GM12878 (cell line): ENCODE data around the gene CCDC187. TPM values are rescaled to one million over a fixed set of nuclear protein-coding genes. Genes with fewer than 3 reads are reported as not detected.

ENCODE experiments used
- ATAC-seq: fragments of 200-7000 bp; cut with Tn5 transposase; 3 replicates; pipeline ENCODE4 v1.9.1; 2020; ENCODE audit warnings: mild to moderate bottlenecking, moderate library complexity
- BruUV-seq: library from RNA; stranded (reverse); fragments of 400-500 nt; replicated peaks from 2 replicates; lab custom pipeline; 2021; lab: Mats Ljungman, UMichigan
- CTCF ChIA-PET: fragments of 300-600 bp; sonication (Branson Sonifier 250); formaldehyde crosslinking; extraction: SDS; loops from one replicate; lab custom pipeline; 2021; ENCODE audit warnings: inconsistent platforms; lab: Yijun Ruan, JAX
- POLR2A ChIA-PET: fragments of 350-600 bp; formaldehyde crosslinking; extraction: SDS; loops from one replicate; lab custom pipeline; 2021; ENCODE audit warnings: inconsistent platforms; lab: Charles Lee
- RAD21 ChIA-PET: fragments of 300-600 bp; sonication (Branson Sonifier 250); formaldehyde crosslinking; loops from one replicate; lab custom pipeline; 2023; ENCODE audit warnings: antibody characterized with exemption; ENCODE audit not compliant: unreplicated experiment; lab: Charles Lee
- SMC1A ChIA-PET: fragments of 300-600 bp; sonication (Branson Sonifier 250); formaldehyde crosslinking; loops from one replicate; lab custom pipeline; 2023; ENCODE audit not compliant: unreplicated experiment, uncharacterized antibody; lab: Charles Lee
- DNase-seq: peaks from one replicate; pipeline ENCODE4 v3.0.0-alpha.2; 2011; ENCODE audit warnings: low read depth, low spot score
- FAIRE-seq: peaks from 3 replicates; lab custom pipeline; 2011; peaks lifted over from hg19 to GRCh38; lab: Jason Lieb, UNC
- H2AFZ ChIP-seq: 2 replicates; pipeline ENCODE4 v1.6.0; 2011; ENCODE audit warnings: low read depth, low read length, control low read depth; ENCODE audit not compliant: control insufficient read depth
- H3K27ac ChIP-seq: 2 replicates; pipeline ENCODE4 v1.5.1; 2011; ENCODE audit warnings: control low read depth; ENCODE audit not compliant: control insufficient read depth, insufficient read depth
- H3K27me3 ChIP-seq, 2 experiments: replicated peaks in 1 of 2; 2 replicates each; pipeline versions ENCODE4 v1.6.0 to v1.6.1; 2011; ENCODE audit warnings: low read length in 1 of 2; ENCODE audit not compliant: control insufficient read depth in 2 of 2, insufficient read depth in 2 of 2
- H3K36me3 ChIP-seq, 2 experiments: 2 replicates each; pipeline ENCODE4 v1.5.1; 2011; ENCODE audit warnings: low read length in 1 of 2; ENCODE audit not compliant: control insufficient read depth in 2 of 2, insufficient read depth in 2 of 2
- H3K4me1 ChIP-seq: 2 replicates; pipeline ENCODE4 v1.6.1; 2011; ENCODE audit warnings: mild to moderate bottlenecking, low read length, moderate library complexity, mixed read lengths; ENCODE audit not compliant: control insufficient read depth, insufficient read depth
- H3K4me2 ChIP-seq: 2 replicates; pipeline ENCODE4 v1.6.0; 2011; ENCODE audit warnings: control low read depth; ENCODE audit not compliant: control insufficient read depth, insufficient read depth
- H3K4me3 ChIP-seq: fragments of 200-600 bp; sonication (generic); 2 replicates; pipeline ENCODE4 v1.5.1; 2016
- H3K79me2 ChIP-seq: 2 replicates; pipeline ENCODE4 v1.6.0; 2011; ENCODE audit warnings: low read length; ENCODE audit not compliant: control insufficient read depth, insufficient read depth
- H3K9ac ChIP-seq: 2 replicates; pipeline ENCODE4 v1.8.0; 2011; ENCODE audit warnings: low read length, control low read depth, mixed read lengths; ENCODE audit not compliant: control insufficient read depth, insufficient read depth
- H3K9me3 ChIP-seq: replicated peaks from 3 replicates; pipeline ENCODE4 v1.5.1; 2011; ENCODE audit warnings: mild to moderate bottlenecking, low read length; ENCODE audit not compliant: control insufficient read depth, insufficient read depth
- H4K20me1 ChIP-seq: 2 replicates; pipeline ENCODE4 v1.6.0; 2011; ENCODE audit not compliant: control insufficient read depth, insufficient read depth
- BCL11A ChIP-seq: IDR thresholded peaks from 2 replicates; pipeline ENCODE4 v1.6.1; 2011; ENCODE audit warnings: low read depth, low read length
- BRCA1 ChIP-seq: IDR thresholded peaks from 2 replicates; pipeline ENCODE4 v1.6.1; 2011; ENCODE audit warnings: low read depth, low read length, improper control_type of control experiment
- IKZF2 ChIP-seq, 2 experiments: fragments of 450-650 bp; IDR thresholded peaks; 2 replicates each; pipeline ENCODE4 v1.6.1; 2017; ENCODE audit warnings: mild to moderate bottlenecking in 2 of 2, moderate library complexity in 2 of 2
- NR2C2 ChIP-seq: IDR thresholded peaks from 2 replicates; pipeline ENCODE4 v1.6.1; 2011; ENCODE audit warnings: borderline replicate concordance, low read depth; ENCODE audit not compliant: control insufficient read depth, insufficient read length
- POLR2AphosphoS5 ChIP-seq: IDR thresholded peaks from 2 replicates; pipeline ENCODE4 v1.6.1; 2011; ENCODE audit warnings: mild to moderate bottlenecking, low read length, inconsistent platforms
- RB1 ChIP-seq: fragments of 450-650 bp; formaldehyde crosslinking; IDR thresholded peaks from 2 replicates; pipeline ENCODE4 v1.6.1; 2017; ENCODE audit warnings: mild to moderate bottlenecking, borderline replicate concordance
- RCOR1 ChIP-seq: conservative IDR thresholded peaks from 2 replicates; pipeline ENCODE4 v1.6.1; 2012; ENCODE audit warnings: low read depth, low read length, improper control_type of control experiment
- WGBS: methylation state at CpG from one replicate; pipeline ENCODE4 v1.1.6; 2016; ENCODE audit warnings: low lambda C conversion rate; ENCODE audit not compliant: insufficient replicate concordance, insufficient coverage; ENCODE audit errors: missing lambda C conversion rate; 5-methylcytosine and 5-hydroxymethylcytosine counted together
- in situ Hi-C: fragments of 300-500 bp; cut with MboI; formaldehyde crosslinking; loops from 9 replicates; pipeline ENCODE4 v1.14.3; 2018; ENCODE audit warnings: mixed read lengths
- intact Hi-C: fragments of 100-400 bp; cut with micrococcal nuclease; formaldehyde crosslinking; loops from one replicate; pipeline ENCODE4 v1.14.2; 2022; ENCODE audit not compliant: unreplicated experiment
- polyA plus RNA-seq, 11 experiments: library from polyadenylated mRNA; depleted of rRNA in 4 of 11; unstranded in 6 of 11; stranded (reverse) in 5 of 11; fragments of >200 nt; fragmentation: Nextera tagmentation in 4 of 11; fragmentation: Illumina TruSeq in 1 of 11; extraction: Ambion mirVana in 4 of 11; extraction: Trizol in 1 of 11; gene quantifications; 1 replicate in 1 of 11; 2 replicates in 10 of 11; pipeline versions ENCODE4 v1.2.1 to v1.2.3, GENCODE V29; 2011 to 2016; ENCODE audit warnings: inconsistent platforms in 2 of 11, missing spikeins in 2 of 11, low read depth in 1 of 11
- total RNA-seq, 4 experiments: library from RNA; depleted of rRNA in 3 of 4; stranded (reverse); fragments of >200 nt in 3 of 4; fragmentation: Illumina TruSeq in 1 of 4; extraction: Trizol in 1 of 4; gene quantifications; 2 replicates each; pipeline versions ENCODE4 v1.2.1 to v1.2.3, GENCODE V29; 2013 to 2021
- TF ChIP-seq, protein P1 (sequence below): fragments of 450-650 bp; IDR thresholded peaks from 2 replicates; pipeline ENCODE4 v1.6.1; 2017; ENCODE audit warnings: mild to moderate bottlenecking, moderate library complexity
- TF ChIP-seq, protein P2 (sequence below): fragments of 150-350 bp; IDR thresholded peaks from 2 replicates; pipeline ENCODE4 v1.6.1; 2016; ENCODE audit warnings: low read depth, low read length

CCDC187 gene
- total and polyA plus RNA-seq, 10 of the 15 experiments (the other 5 are each of a cell fraction or from before 2014, with no cell fraction given) = 0.04 to 0.23 (median 0.04) TPM; not detected in 7

GRCh38 chr9:136201174-136201573 lies 102.7 kb downstream of the CCDC187 start:
- intact Hi-C loops = no loop called here
- no peak overlapping the region for H3K4me3 ChIP-seq
- ChIA-PET SMC1A (interaction anchor here (0.9 kb wide), 1 partner anchor 10 kb away, joined by 3 read pairs; no protein-coding TSS in a partner anchor), POLR2A (no interaction called here), RAD21 (no interaction called here), CTCF (no interaction called here)
- no peaks in the 10 kb centered on the region for H3K9me3 ChIP-seq
- H3K4me1 ChIP-seq = 0 out of 2 replicates have a peak, but pooled peaks cover 4% of the 10 kb centered on the region
- 64% methylated on average over 13 of the region's 13 CpGs for WGBS
- no peak overlapping the region for H3K9ac ChIP-seq
- TF ChIP-seq RB1 = no peak
- TF ChIP-seq RCOR1 = no peak
- TF ChIP-seq BRCA1 = no peak
- TF ChIP-seq, protein P1, sequence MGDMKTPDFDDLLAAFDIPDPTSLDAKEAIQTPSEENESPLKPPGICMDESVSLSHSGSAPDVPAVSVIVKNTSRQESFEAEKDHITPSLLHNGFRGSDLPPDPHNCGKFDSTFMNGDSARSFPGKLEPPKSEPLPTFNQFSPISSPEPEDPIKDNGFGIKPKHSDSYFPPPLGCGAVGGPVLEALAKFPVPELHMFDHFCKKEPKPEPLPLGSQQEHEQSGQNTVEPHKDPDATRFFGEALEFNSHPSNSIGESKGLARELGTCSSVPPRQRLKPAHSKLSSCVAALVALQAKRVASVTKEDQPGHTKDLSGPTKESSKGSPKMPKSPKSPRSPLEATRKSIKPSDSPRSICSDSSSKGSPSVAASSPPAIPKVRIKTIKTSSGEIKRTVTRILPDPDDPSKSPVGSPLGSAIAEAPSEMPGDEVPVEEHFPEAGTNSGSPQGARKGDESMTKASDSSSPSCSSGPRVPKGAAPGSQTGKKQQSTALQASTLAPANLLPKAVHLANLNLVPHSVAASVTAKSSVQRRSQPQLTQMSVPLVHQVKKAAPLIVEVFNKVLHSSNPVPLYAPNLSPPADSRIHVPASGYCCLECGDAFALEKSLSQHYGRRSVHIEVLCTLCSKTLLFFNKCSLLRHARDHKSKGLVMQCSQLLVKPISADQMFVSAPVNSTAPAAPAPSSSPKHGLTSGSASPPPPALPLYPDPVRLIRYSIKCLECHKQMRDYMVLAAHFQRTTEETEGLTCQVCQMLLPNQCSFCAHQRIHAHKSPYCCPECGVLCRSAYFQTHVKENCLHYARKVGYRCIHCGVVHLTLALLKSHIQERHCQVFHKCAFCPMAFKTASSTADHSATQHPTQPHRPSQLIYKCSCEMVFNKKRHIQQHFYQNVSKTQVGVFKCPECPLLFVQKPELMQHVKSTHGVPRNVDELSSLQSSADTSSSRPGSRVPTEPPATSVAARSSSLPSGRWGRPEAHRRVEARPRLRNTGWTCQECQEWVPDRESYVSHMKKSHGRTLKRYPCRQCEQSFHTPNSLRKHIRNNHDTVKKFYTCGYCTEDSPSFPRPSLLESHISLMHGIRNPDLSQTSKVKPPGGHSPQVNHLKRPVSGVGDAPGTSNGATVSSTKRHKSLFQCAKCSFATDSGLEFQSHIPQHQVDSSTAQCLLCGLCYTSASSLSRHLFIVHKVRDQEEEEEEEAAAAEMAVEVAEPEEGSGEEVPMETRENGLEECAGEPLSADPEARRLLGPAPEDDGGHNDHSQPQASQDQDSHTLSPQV = no peak
- no peak for TF ChIP-seq NR2C2
- no peak for TF ChIP-seq BCL11A
- no peak for TF ChIP-seq IKZF2 (IDR thresholded peaks at IDR 0.05)
- TF ChIP-seq, protein P2, sequence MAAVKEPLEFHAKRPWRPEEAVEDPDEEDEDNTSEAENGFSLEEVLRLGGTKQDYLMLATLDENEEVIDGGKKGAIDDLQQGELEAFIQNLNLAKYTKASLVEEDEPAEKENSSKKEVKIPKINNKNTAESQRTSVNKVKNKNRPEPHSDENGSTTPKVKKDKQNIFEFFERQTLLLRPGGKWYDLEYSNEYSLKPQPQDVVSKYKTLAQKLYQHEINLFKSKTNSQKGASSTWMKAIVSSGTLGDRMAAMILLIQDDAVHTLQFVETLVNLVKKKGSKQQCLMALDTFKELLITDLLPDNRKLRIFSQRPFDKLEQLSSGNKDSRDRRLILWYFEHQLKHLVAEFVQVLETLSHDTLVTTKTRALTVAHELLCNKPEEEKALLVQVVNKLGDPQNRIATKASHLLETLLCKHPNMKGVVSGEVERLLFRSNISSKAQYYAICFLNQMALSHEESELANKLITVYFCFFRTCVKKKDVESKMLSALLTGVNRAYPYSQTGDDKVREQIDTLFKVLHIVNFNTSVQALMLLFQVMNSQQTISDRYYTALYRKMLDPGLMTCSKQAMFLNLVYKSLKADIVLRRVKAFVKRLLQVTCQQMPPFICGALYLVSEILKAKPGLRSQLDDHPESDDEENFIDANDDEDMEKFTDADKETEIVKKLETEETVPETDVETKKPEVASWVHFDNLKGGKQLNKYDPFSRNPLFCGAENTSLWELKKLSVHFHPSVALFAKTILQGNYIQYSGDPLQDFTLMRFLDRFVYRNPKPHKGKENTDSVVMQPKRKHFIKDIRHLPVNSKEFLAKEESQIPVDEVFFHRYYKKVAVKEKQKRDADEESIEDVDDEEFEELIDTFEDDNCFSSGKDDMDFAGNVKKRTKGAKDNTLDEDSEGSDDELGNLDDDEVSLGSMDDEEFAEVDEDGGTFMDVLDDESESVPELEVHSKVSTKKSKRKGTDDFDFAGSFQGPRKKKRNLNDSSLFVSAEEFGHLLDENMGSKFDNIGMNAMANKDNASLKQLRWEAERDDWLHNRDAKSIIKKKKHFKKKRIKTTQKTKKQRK = no peak
- TF ChIP-seq POLR2AphosphoS5 = no peak
- no TSS peak for BruUV-seq
- DNase-seq (no peak), FAIRE-seq (no peak), ATAC-seq (no peak)
- peaks cover 4% of the 10 kb centered on the region; the same call in 1 of the 2 replicates for H4K20me1 ChIP-seq
- H3K27me3 ChIP-seq = peaks cover 13 to 18% of the 10 kb centered on the region in 2 experiments; a peak in 3 of 4 replicates
- no peaks in the 10 kb centered on the region for H3K79me2 ChIP-seq
- H3K27ac ChIP-seq = no peak overlapping the region
- in situ Hi-C loops = no loop called here
- no peak overlapping the region for H3K4me2 ChIP-seq
- no peaks in the 10 kb centered on the region; a peak in 1 of 4 replicates for H3K36me3 ChIP-seq
- H2AFZ ChIP-seq = no peak overlapping the region
